Testis (tissue), 2 donors: ENCODE data around the gene TMEM120A.

Source experiments
- POLR2A ChIP-seq: fragments of 450-650 bp; IDR thresholded peaks from one replicate; pipeline ENCODE4 v1.6.1; 2017; ENCODE audit warnings: antibody characterized with exemption, mild to moderate bottlenecking, moderate library complexity
- TF ChIP-seq, protein P1 (sequence below), 3 experiments: fragments of 450-650 bp in 2 of 3; fragments of 200-600 bp in 1 of 3; sonication (generic) in 1 of 3; IDR thresholded peaks; one replicate each; pipeline ENCODE4 v1.5.1; 2016 to 2019; ENCODE audit warnings: antibody characterized with exemption in 3 of 3, mild to moderate bottlenecking in 2 of 3, moderate library complexity in 1 of 3

DNA sequence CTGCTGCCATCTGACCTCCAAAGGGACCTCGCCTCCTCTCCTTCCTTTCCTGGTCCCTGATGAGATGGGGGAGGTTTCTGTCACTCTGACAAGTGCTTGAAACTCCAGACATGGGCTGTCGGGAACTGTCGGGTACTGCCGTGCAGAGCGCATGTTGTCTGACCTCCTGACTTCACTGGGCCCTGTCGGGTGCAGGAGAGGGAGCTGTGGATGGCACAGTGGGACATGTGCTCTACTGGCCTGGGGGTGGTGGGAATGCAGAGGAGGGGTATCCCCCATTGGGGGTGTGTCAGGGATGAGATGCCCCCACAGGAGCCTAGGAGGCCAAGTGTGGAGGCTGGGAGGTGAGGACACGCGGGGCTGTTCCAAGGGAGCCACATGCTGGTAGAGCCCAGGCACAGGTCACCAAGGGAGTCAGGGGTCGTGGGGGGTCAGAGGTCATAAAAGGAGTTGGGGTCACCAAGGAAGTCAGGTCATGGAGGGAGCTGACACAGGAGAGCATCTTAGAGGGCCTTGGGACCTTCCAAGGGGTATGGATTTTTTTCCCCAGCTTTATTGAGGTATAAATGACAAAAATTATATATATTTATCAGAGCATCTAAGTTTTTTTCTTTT lies 30.9 kb downstream of the TMEM120A start:
- TF ChIP-seq, protein P1, sequence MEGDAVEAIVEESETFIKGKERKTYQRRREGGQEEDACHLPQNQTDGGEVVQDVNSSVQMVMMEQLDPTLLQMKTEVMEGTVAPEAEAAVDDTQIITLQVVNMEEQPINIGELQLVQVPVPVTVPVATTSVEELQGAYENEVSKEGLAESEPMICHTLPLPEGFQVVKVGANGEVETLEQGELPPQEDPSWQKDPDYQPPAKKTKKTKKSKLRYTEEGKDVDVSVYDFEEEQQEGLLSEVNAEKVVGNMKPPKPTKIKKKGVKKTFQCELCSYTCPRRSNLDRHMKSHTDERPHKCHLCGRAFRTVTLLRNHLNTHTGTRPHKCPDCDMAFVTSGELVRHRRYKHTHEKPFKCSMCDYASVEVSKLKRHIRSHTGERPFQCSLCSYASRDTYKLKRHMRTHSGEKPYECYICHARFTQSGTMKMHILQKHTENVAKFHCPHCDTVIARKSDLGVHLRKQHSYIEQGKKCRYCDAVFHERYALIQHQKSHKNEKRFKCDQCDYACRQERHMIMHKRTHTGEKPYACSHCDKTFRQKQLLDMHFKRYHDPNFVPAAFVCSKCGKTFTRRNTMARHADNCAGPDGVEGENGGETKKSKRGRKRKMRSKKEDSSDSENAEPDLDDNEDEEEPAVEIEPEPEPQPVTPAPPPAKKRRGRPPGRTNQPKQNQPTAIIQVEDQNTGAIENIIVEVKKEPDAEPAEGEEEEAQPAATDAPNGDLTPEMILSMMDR (IDR thresholded peaks at IDR 0.05), result no peak
- TF ChIP-seq POLR2A, result no peak
